Duodenal mucosa (tissue), 2 donors: ENCODE results near the gene PTPRN2.
"Not testable (repeated sequence)": the region's sequence is repeated elsewhere in the genome, so short reads cannot be mapped to it uniquely, and the experiment has no call there.

Source experiments
- H3K27ac ChIP-seq: one replicate; pipeline ENCODE4 v1.7.0; 2013; ENCODE audit warnings: low read depth, low read length
- H3K27me3 ChIP-seq, 2 donors: one replicate each; pipeline ENCODE4 v1.7.0; 2013; ENCODE audit warnings: low read length in 2 of 2, control low read depth in 1 of 2; ENCODE audit not compliant: insufficient read depth in 2 of 2, control insufficient read depth in 1 of 2
- H3K36me3 ChIP-seq, 2 donors: one replicate each; pipeline ENCODE4 v1.7.0; 2013; ENCODE audit warnings: low read length in 2 of 2, control low read depth in 1 of 2; ENCODE audit not compliant: insufficient read depth in 2 of 2, control insufficient read depth in 1 of 2
- H3K4me1 ChIP-seq, 2 donors: one replicate each; pipeline ENCODE4 v1.7.0; 2013; ENCODE audit warnings: low read length in 2 of 2, control low read depth in 1 of 2; ENCODE audit not compliant: insufficient read depth in 2 of 2, control insufficient read depth in 1 of 2
- H3K4me3 ChIP-seq, 2 donors: one replicate each; pipeline ENCODE4 v1.7.0; 2013; ENCODE audit warnings: low read length in 2 of 2, low read depth in 1 of 2
- H3K9ac ChIP-seq, 2 donors: one replicate each; pipeline ENCODE4 v1.7.0; 2013; ENCODE audit warnings: low read length in 2 of 2, low read depth in 1 of 2
- H3K9me3 ChIP-seq, 2 donors: one replicate each; pipeline ENCODE4 v1.7.0; 2013; ENCODE audit warnings: low read length in 2 of 2, control low read depth in 1 of 2; ENCODE audit not compliant: control insufficient read depth in 1 of 2

The PTPRN2 gene

DNA sequence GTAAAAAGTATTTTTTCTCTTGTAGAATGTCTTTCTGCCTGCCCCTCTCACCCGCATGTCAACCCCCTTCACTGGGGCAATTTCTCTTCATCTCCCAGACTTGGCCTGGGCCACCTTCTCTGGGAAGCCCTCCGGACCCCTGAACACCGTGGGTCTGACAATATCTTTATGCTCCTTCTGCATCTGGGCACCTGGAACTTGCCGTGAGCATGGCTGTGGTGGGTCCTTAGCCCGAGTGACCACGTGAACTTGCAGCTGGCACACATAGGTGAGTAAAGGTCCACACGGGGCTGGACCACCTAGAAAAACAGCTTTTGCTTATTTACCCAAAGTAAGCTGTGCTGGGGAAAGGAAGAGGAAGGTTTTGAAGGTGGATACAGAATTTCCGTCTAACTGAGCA is 650.6 kb downstream of the PTPRN2 start:
- Histone ChIP-seq H3K27ac (no peak overlapping the region), H3K9ac (no peak overlapping the region), H3K4me3 (no peak overlapping the region), H3K9me3 (peaks cover 9 to 16% of the 10 kb centered on the region in 2 donors), H3K27me3 (no peaks in the 10 kb centered on the region), H3K4me1 (no peaks in the 10 kb centered on the region), H3K36me3 (no peaks in the 10 kb centered on the region)

DNA sequence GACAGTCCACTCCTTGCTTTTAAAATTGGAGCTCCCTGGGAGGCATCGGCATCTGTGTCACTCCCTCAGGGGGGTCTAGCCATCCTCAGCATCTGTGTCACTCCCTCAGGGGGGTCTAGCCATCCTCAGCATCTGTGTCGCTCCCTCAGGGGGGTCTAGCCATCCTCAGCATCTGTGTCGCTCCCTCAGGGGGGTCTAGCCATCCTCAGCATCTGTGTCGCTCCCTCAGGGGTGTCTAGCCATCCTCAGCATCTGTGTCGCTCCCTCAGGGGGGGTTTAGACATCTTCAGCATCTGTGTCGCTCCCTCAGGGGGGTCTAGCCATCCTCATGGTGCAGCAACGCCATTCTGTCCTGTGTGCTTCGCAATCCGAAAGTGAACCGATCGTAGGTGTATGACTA is 651.9 kb downstream of the PTPRN2 start:
- H3K4me3 ChIP-seq, H3K27ac ChIP-seq, H3K27me3 ChIP-seq, H3K4me1 ChIP-seq, H3K9ac ChIP-seq, H3K36me3 ChIP-seq: not testable (repeated sequence)
- H3K9me3 ChIP-seq = peaks cover 9 to 17% of the 10 kb centered on the region in 2 donors

DNA sequence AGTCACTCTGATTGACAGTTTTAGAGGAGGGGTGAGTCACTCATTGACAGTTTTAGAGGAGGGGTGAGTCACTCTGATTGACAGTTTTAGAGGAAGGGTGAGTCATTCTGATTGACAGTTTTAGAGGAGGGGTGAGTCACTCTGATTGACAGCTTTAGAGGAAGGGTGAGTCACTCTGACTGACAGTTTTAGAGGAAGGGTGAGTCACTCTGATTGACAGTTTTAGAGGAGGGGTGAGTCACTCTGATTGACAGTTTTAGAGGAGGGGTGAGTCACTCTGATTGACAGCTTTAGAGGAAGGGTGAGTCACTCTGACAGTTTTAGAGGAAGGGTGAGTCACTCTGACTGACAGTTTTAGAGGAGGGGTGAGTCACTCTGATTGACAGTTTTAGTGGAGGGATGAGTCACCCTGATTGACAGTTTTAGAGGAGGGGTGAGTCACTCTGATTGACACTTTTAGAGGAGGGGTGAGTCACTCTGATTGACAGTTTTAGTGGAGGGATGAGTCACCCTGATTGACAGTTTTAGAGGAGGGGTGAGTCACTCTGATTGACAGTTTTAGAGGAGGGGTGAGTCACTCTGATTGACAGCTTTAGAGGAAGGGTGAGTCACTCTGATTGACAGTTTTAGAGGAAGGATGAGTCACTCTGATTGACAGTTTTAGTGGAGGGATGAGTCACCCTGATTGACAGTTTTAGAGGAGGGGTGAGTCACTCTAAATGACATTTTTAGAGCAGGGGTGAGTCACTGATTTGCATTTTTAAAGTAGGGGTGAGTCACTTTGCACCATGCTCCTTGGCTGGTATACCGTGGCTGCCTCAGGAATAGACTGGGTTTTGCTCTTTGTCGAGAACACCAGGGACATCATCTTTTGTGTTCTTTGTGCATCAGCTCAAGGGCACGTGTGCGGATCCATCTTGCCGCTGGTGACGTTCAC is 654.1 kb downstream of the PTPRN2 start:
- H3K27me3 ChIP-seq, H3K27ac ChIP-seq, H3K4me1 ChIP-seq, H3K9ac ChIP-seq, H3K4me3 ChIP-seq, H3K36me3 ChIP-seq: not testable (repeated sequence)
- H3K9me3 ChIP-seq = peaks cover 9 to 17% of the 10 kb centered on the region in 2 donors

DNA sequence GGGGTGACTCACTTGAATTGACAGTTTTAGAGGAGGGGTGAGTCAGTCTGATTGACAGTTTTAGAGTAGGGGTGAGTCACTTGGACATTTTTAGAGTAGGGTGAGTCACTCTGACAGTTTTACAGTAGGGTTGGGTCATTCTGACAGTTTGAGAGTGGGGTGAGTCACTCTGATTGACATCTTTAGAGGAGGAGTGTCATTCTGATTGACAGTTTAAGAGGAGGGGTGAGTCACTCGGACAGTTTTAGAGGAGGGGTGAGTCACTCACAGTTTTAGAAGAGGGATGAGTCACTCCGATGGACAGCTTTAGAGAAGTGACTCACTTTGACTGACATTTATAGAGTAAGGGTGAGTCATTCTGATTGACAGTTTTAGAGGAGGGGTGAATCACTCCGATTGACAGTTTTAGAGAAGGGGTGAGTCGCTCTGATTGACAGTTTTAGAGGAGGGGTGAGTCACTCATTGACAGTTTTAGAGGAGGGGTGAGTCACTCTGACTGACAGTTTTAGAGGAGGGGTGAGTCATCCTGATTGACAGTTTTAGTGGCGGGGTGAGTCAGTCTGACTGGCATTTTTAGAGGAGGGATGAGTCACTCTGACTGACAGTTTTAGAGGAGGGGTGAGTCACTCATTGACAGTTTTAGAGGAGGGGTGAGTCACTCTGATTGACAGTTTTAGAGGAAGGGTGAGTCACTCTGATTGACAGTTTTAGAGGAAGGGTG is 655.0 kb downstream of the PTPRN2 start:
- no peak overlapping the region for H3K27ac ChIP-seq
- H3K9ac ChIP-seq = no peak overlapping the region
- no peaks in the 10 kb centered on the region for H3K27me3 ChIP-seq
- H3K4me3 ChIP-seq = no peak overlapping the region
- peaks cover 9 to 17% of the 10 kb centered on the region in 2 donors for H3K9me3 ChIP-seq
- no peaks in the 10 kb centered on the region for H3K4me1 ChIP-seq
- H3K36me3 ChIP-seq = no peaks in the 10 kb centered on the region

GRCh38 chr7:157930926-157931466 is 656.6 kb downstream of the PTPRN2 start:
- Histone ChIP-seq H3K27me3 (no peaks in the 10 kb centered on the region), H3K4me1 (no peaks in the 10 kb centered on the region), H3K4me3 (no peak overlapping the region), H3K9me3 (peaks cover 9 to 17% of the 10 kb centered on the region in 2 donors), H3K36me3 (no peaks in the 10 kb centered on the region), H3K9ac (no peak overlapping the region), H3K27ac (no peak overlapping the region)

DNA sequence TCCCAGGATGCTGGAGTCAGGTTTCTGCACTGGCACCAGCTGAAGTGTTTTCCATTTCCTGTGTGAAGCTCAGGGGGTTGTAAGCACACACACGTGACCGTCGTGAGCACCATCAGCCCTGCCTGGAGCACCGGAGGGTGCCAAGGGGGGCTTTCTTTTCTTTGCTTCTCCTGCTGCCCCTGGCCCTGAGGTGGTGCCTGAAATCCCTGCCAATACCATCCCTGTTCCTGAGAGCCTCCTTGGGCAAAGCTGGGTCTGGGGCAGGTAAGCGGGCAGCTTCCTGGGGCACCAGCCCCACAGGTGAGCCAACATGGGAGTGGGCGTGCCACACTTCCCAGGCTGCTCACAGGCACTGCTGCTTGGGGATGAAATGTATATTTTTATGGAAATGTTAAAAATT is 657.2 kb downstream of the PTPRN2 start:
- Histone ChIP-seq H3K4me1 (no peaks in the 10 kb centered on the region), H3K27ac (no peak overlapping the region), H3K36me3 (no peaks in the 10 kb centered on the region), H3K9ac (no peak overlapping the region), H3K9me3 (peaks cover 9 to 17% of the 10 kb centered on the region in 2 donors), H3K4me3 (no peak overlapping the region), H3K27me3 (no peaks in the 10 kb centered on the region)

DNA sequence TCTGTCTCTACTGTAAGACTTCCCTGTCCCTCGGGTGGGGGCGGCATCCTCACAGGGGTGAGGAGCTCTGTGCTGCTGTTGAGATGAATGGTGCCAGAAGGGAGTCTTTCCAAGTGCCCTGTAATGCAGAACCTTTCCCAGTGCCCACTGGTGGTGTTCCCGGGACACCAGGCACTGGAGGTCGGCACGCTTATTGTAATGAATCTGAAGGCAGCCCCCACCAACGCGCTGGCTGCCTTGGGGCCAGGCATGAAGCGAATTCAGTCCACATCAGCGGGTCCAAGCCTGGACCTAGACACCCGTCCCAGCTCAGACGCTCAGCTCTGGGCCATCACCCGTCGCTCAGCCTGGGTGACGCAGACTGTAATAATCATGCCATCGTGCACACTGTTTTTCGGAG is 658.0 kb downstream of the PTPRN2 start:
- Histone ChIP-seq H3K9ac (no peak overlapping the region), H3K4me1 (no peaks in the 10 kb centered on the region), H3K36me3 (no peaks in the 10 kb centered on the region), H3K27me3 (no peaks in the 10 kb centered on the region), H3K4me3 (no peak overlapping the region), H3K27ac (no peak overlapping the region), H3K9me3 (peaks cover 9 to 17% of the 10 kb centered on the region in 2 donors)

DNA sequence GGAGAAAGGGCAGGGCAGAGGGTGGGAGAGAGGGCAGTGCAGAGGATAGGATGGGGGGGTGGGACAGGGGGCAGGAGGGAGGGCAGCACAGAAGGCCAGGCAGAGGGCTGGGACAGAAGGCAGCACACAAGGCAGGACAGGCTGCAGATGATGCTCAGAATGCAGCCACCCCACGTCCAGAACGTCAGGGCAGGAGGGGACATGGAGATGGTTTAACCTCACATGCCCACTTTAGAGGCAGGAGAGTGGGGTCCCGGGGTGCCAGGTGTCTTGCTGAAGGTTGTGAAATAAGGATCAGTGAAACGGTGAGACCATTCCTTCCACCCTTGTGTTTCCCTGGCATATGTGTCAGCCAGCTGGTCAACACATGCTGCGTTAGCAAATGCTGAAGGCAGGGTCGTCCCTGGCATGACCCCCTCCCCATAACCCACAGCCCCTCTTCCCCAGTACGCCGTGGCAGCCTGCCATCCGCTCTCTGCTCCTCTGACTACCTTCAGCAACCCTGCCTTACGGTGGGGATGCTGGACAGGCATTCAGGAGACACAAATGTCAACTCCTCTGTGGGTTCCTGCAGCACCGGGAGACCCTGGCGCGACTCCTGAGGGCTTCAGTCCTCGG is 658.7 kb downstream of the PTPRN2 start:
- Histone ChIP-seq H3K4me1 (no peaks in the 10 kb centered on the region), H3K9ac (no peak overlapping the region)

GRCh38 chr7:157928171-157928794 is 659.3 kb downstream of the PTPRN2 start:
- Histone ChIP-seq H3K36me3 (no peaks in the 10 kb centered on the region), H3K9ac (no peak overlapping the region), H3K9me3 (peaks cover 6 to 11% of the 10 kb centered on the region in 2 donors), H3K4me1 (no peaks in the 10 kb centered on the region), H3K27ac (no peak overlapping the region), H3K27me3 (no peaks in the 10 kb centered on the region), H3K4me3 (no peak overlapping the region)

More for the DNA sequence above, 658.7 kb downstream of the PTPRN2 start:
- no peak overlapping the region for H3K4me3 ChIP-seq
- no peaks in the 10 kb centered on the region for H3K36me3 ChIP-seq
- no peaks in the 10 kb centered on the region for H3K27me3 ChIP-seq
- H3K27ac ChIP-seq = no peak overlapping the region
- peaks cover 9 to 14% of the 10 kb centered on the region in 2 donors for H3K9me3 ChIP-seq
